ENCODE data around the gene ZC3H7B.

DNA sequence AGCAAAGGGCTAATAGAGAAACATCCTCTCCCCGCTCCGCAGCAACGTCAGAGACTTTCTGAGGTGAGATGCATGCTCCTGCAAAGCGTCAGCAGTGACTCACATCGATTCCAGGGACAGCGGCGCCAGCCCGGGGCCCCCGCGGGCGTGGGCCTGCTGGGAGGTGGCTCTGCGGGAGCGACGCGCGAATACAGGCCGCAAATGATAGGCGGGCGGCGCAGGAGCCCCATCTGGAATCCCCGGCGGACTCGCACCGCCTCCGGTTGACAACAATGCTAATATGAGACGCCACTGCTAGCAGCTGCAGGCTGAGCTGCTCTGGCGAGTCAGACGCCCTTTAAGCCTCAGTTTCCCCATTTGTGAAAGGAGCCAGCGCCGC lies 15.9 kb upstream of the ZC3H7B start:
- TF ChIP-seq POLR2A (IDR thresholded peaks at IDR 0.05), result no peak
- TF ChIP-seq, protein P1, sequence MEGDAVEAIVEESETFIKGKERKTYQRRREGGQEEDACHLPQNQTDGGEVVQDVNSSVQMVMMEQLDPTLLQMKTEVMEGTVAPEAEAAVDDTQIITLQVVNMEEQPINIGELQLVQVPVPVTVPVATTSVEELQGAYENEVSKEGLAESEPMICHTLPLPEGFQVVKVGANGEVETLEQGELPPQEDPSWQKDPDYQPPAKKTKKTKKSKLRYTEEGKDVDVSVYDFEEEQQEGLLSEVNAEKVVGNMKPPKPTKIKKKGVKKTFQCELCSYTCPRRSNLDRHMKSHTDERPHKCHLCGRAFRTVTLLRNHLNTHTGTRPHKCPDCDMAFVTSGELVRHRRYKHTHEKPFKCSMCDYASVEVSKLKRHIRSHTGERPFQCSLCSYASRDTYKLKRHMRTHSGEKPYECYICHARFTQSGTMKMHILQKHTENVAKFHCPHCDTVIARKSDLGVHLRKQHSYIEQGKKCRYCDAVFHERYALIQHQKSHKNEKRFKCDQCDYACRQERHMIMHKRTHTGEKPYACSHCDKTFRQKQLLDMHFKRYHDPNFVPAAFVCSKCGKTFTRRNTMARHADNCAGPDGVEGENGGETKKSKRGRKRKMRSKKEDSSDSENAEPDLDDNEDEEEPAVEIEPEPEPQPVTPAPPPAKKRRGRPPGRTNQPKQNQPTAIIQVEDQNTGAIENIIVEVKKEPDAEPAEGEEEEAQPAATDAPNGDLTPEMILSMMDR (IDR thresholded peaks at IDR 0.05), result no peak
